OCI-LY3 (cell line): ENCODE data around the gene TENM4.

ENCODE experiments used
- H2AFZ ChIP-seq: fragments of 200-600, 300-600 bp; shearing (Covaris generic); 2 replicates; pipeline ENCODE4 v1.6.0; 2014; ENCODE audit warnings: antibody characterized with exemption, low read depth, low read length
- H3K27ac ChIP-seq: fragments of 200-600, 300-600 bp; sonication (generic); 2 replicates; pipeline ENCODE4 v1.5.1; 2014; ENCODE audit warnings: mild to moderate bottlenecking, low read length, moderate library complexity, mixed read lengths
- H3K27me3 ChIP-seq: fragments of 200-600, 300-600 bp; sonication (generic); 2 replicates; pipeline ENCODE4 v1.6.1; 2014; ENCODE audit warnings: low read depth, low read length, mixed read lengths
- H3K36me3 ChIP-seq: fragments of 200-600, 300-600 bp; sonication (generic); replicated peaks from 2 replicates; pipeline ENCODE3; 2014; ENCODE audit warnings: low read depth, low read length, mixed read lengths
- H3K4me1 ChIP-seq: fragments of 300-600, 200-600 bp; sonication (generic); 2 replicates; pipeline ENCODE4 v1.6.1; 2014; ENCODE audit warnings: low read length, mixed read lengths
- H3K4me2 ChIP-seq: fragments of 200-600, 300-600 bp; sonication (generic); 2 replicates; pipeline ENCODE4 v1.6.1; 2014; ENCODE audit warnings: low read length, mixed read lengths
- H3K4me3 ChIP-seq: fragments of 300-600, 200-600 bp; sonication (generic); 2 replicates; pipeline ENCODE4 v1.5.1; 2014; ENCODE audit warnings: antibody characterized with exemption, mild to moderate bottlenecking, low read length, moderate library complexity
- H3K79me2 ChIP-seq: fragments of 300-600, 200-600 bp; shearing (Covaris generic); 2 replicates; pipeline ENCODE4 v1.6.1; 2014; ENCODE audit warnings: mild to moderate bottlenecking, low read length, mixed read lengths
- H3K9ac ChIP-seq: fragments of 300-600, 200-600 bp; shearing (Covaris generic); 2 replicates; pipeline ENCODE4 v1.6.0; 2014; ENCODE audit warnings: mild to moderate bottlenecking, low read length, moderate library complexity
- H3K9me3 ChIP-seq: fragments of 200-600, 300-600 bp; shearing (Covaris generic); 2 replicates; pipeline ENCODE4 v1.6.1; 2014; ENCODE audit warnings: low read length, mixed read lengths; ENCODE audit not compliant: insufficient read depth
- H4K20me1 ChIP-seq: fragments of 200-600, 300-600 bp; sonication (generic); 2 replicates; pipeline ENCODE4 v1.6.1; 2016; ENCODE audit warnings: low read length, mixed read lengths; ENCODE audit not compliant: insufficient read depth
- EZH2phosphoT487 ChIP-seq: fragments of 200-600 bp; shearing (Covaris generic); IDR thresholded peaks from 2 replicates; pipeline ENCODE4 v1.6.1; 2018; ENCODE audit warnings: antibody characterized with exemption, mixed run types, low read depth
- TF ChIP-seq, protein P1 (sequence below): fragments of 200-600, 300-600 bp; sonication (generic); IDR thresholded peaks from 2 replicates; pipeline ENCODE4 v1.5.1; 2014; ENCODE audit warnings: antibody characterized with exemption, low read length, low read depth

Gene TENM4

GRCh38 chr11:79374727-79375126 lies 66.1 kb downstream of the TENM4 start:
- no peaks in the 10 kb centered on the region for H3K27me3 ChIP-seq

DNA sequence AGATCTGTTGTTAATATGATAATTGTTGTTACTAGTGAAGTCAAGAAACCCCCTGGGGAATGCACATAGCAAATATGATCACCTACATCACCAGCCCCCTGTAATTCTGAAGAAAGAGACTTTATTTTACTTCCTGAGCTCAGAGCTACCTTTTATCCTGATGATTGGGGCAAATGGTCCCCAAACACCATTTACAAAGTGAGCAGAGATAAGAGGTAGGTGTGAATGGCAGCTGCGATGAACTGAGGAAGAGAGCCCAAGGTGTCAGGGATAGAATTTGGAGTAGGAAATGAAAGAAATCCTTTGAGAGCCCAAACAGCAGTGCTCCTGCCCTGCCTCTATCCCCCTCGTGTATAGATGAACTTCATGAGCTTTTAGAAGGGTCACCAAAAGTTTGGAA lies 69.1 kb downstream of the TENM4 start:
- H3K27ac ChIP-seq: no peak overlapping the region
- TF ChIP-seq, protein P1, sequence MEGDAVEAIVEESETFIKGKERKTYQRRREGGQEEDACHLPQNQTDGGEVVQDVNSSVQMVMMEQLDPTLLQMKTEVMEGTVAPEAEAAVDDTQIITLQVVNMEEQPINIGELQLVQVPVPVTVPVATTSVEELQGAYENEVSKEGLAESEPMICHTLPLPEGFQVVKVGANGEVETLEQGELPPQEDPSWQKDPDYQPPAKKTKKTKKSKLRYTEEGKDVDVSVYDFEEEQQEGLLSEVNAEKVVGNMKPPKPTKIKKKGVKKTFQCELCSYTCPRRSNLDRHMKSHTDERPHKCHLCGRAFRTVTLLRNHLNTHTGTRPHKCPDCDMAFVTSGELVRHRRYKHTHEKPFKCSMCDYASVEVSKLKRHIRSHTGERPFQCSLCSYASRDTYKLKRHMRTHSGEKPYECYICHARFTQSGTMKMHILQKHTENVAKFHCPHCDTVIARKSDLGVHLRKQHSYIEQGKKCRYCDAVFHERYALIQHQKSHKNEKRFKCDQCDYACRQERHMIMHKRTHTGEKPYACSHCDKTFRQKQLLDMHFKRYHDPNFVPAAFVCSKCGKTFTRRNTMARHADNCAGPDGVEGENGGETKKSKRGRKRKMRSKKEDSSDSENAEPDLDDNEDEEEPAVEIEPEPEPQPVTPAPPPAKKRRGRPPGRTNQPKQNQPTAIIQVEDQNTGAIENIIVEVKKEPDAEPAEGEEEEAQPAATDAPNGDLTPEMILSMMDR: no peak
- no peak for TF ChIP-seq EZH2phosphoT487
- no peak overlapping the region for H2AFZ ChIP-seq
- no peaks in the 10 kb centered on the region for H3K9me3 ChIP-seq
- H3K79me2 ChIP-seq: peaks cover 29% of the 10 kb centered on the region
- no peak overlapping the region for H3K4me3 ChIP-seq
- H3K27me3 ChIP-seq: no peaks in the 10 kb centered on the region
- no peak overlapping the region for H3K4me2 ChIP-seq
- H3K9ac ChIP-seq: no peak overlapping the region
- H4K20me1 ChIP-seq: peaks cover 77% of the 10 kb centered on the region
- no peaks in the 10 kb centered on the region for H3K36me3 ChIP-seq
- H3K4me1 ChIP-seq: peaks cover 25% of the 10 kb centered on the region

More at GRCh38 chr11:79374727-79375126, 66.1 kb downstream of the TENM4 start:
- no peak overlapping the region for H3K9ac ChIP-seq
- peaks cover 74% of the 10 kb centered on the region for H4K20me1 ChIP-seq
- H3K4me3 ChIP-seq: no peak overlapping the region
- H3K79me2 ChIP-seq: peaks cover 3% of the 10 kb centered on the region; the same call in 1 of the 2 replicates
- TF ChIP-seq EZH2phosphoT487: no peak
- TF ChIP-seq, protein P1: no peak
- no peaks in the 10 kb centered on the region for H3K36me3 ChIP-seq
- H3K9me3 ChIP-seq: 0 out of 2 replicates have a peak, but pooled peaks cover 3% of the 10 kb centered on the region
- H3K27ac ChIP-seq: no peak overlapping the region
- H3K4me2 ChIP-seq: no peak overlapping the region
- H2AFZ ChIP-seq: no peak overlapping the region
- H3K4me1 ChIP-seq: peaks cover 7% of the 10 kb centered on the region

DNA sequence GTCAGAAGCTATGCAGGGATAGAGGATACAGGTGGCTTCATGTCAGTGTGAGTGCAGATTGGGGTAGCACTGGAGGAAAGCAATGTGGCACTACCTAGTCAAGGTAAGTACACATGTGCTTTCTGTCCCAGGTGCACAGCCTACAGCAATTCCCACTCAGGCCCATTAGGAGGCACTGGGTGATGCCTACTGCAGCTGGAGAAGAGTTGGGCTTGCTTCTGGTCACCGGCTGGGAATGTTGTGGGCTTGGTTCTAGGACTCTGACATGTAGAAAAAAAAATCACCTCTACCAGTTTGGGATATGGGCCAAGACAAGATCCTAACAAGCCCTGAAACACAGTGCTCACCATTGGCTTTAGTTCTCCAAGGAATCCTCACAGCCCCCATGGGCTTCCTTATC lies 69.7 kb downstream of the TENM4 start:
- Histone ChIP-seq H3K27ac (no peak overlapping the region), H3K9ac (no peak overlapping the region), H4K20me1 (peaks cover 77% of the 10 kb centered on the region), H3K36me3 (no peaks in the 10 kb centered on the region), H3K27me3 (no peaks in the 10 kb centered on the region), H3K4me2 (no peak overlapping the region), H3K4me3 (no peak overlapping the region), H3K9me3 (no peaks in the 10 kb centered on the region), H3K4me1 (peaks cover 25% of the 10 kb centered on the region), H2AFZ (no peak overlapping the region), H3K79me2 (peaks cover 29% of the 10 kb centered on the region)
- TF ChIP-seq, protein P1: no peak
- no peak for TF ChIP-seq EZH2phosphoT487

DNA sequence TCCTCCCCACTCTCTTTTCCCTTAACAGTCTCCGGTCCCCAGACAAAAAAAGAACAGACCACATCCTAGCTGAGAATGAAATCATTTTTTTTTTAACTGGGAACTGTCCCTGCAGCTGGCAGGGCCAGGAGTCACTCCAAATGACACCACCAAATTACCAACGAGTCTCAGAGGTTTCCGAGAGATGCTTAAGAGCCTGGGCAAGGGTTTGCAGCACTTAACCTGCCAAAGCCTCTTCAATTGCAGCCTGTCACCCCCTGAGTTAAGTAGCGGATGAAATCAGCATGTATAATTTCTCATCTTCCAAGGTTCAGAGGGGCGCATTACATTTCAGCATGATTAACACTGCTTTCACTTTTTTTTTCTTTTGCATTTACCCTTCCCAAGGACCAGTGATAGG lies 71.8 kb downstream of the TENM4 start:
- no peaks in the 10 kb centered on the region for H3K36me3 ChIP-seq

More for the DNA sequence above, 71.8 kb downstream of the TENM4 start:
- no peak overlapping the region for H3K4me3 ChIP-seq
- no peak overlapping the region for H2AFZ ChIP-seq
- H3K9me3 ChIP-seq: no peaks in the 10 kb centered on the region
- peaks cover 25% of the 10 kb centered on the region for H3K4me1 ChIP-seq
- H4K20me1 ChIP-seq: peaks cover 65% of the 10 kb centered on the region
- no peak overlapping the region for H3K9ac ChIP-seq
- no peak overlapping the region for H3K27ac ChIP-seq
- no peak overlapping the region for H3K4me2 ChIP-seq
- TF ChIP-seq, protein P1: no peak
- TF ChIP-seq EZH2phosphoT487: no peak
- no peaks in the 10 kb centered on the region for H3K27me3 ChIP-seq
- peaks cover 29% of the 10 kb centered on the region for H3K79me2 ChIP-seq
